Stimulated activated CD4-positive, alpha-beta T cell treated with anti-CD3 and anti-CD28 coated beads, Interleukin-1b, Interleukin-23, amount 100 ng/mL, for 24 hours (primary cell): ENCODE data around the gene RUNX3.

Source experiments
- DNase-seq, 4 experiments: peaks; one replicate each; pipeline ENCODE4 v3.0.0-alpha.2; 2020; ENCODE audit warnings: low read depth in 4 of 4, low spot score in 1 of 4

The RUNX3 gene

DNA sequence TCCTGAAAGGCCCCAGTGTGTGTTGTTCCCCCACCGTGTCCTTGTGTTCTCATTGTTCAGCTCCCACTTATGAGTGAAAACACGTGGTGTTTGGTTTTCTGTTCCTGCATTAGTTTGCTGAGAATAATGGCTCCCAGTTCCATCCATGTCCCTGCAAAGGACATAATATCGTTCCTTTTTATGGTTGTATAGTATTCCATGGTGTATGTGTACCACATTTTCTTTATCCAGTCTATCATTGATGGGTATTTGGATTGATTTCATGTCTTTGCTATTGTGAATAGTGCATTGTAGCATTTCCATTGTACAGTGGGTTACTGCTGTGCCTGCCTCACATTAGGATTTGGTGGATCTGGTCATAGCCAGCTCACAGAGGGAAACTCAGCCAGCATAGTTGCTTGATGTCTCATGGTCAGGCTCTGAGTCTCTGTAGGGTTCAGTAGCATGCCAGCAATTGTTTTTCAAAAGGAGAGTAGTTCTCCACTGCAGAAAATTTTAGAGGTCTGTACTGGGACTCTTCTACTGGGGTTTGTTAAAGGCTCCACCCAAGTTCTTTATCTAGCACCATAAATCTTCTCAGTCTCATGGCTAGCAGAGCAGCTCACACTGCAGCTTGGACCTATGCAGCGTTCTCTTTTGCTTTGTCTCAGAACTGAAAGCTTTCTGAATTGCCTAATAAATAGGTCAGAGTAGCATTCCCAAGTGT, 41.0 kb downstream of the RUNX3 start:
- DNase-seq = no peak

DNA sequence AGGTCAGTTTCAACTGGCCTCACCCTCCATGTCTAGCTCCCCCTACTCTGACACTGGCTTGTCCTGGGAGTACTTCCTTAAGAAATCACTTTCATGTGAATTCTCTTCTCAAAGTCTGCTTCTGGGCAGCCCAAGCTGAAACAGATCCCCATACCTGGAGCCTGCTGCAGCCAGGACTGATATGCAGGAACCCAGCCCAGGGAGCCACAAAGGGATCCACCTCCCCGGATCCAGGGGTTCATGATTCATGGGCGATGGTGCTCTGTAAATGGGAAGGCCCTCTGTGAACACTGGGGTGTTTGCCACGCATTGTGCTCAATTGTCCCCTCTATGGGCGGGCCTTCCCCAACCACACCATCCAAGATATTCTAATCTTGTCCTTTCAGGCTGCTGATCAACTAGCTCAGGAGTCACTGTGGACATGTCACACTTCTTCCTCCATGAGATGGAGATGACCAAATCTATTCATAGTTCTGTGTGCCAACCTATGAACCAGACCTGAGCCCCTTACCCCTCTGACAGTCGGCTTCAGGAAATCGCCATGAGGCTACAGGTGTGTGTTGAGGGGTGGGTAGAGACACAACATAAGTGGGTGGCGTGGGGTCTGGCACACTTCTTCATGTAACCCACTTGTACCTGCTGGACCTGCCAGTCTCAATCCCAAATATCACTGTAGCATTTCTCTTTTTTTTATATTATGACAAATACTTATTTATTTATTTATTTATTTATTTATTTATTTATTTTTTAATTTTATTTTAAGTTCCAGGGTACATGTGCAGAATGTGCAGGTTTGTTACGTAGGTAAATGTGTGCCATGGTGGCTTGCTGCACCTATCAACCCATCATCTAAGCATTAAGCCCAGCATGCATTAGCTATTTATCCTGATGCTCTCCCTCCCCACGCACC, 41.8 kb downstream of the RUNX3 start:
- DNase-seq = no peak

DNA sequence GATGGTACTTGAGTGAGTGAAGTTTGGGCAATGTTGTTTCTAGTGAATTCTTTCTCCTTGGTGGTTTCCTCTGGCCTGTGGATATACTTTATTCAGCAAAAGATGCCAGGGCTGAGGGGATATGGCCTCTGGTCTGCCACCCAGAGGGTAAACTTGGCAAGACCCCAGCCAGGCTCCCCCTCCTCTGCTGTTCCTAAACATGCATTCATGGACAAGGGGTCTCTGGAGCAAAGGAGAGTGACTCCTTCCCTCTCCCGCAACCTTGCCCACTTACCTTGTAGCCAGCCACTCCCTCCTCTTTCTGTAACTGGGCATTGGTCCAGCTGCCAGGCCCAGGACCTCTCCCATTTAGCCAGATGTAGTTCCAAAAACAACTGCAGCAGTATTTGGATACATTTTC, 43.8 kb downstream of the RUNX3 start:
- DNase-seq = no peak

DNA sequence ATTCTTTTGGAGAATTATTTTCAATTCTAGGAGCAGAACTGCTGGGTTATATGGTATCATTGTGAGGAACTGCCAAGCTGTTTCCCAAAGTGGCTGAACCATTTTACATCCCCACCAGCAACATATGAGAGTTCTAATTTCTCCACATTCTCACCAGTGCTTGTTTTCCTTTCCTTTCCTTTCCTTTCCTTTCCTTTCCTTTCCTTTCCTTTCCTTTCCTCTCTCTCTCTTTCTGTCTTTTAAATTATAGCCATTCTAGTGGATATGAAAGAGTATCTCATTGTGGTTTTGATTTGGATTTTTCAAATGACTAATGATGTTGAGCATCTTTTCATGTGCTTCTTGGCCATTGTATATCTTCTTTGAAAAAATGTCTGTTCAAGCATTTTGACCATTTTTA, 45.3 kb downstream of the RUNX3 start:
- no peak for DNase-seq

DNA sequence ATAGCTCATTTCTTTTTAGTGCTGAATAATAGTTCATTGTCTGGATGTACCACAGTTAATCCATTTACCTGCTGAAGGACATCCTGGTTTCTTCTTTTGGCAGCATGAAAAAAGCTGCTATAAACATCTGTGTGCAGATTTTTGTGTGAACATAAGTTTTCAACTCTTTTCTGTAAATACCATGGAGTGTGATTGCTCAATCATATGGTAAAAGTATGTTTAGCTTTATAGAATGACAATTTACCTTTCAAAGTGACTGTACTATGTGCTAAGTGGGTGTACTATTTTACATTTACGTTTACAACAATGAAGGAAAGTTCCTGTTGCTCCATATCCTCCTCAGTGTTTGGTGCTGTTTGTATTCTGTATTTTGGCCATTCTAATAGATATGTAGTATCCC, 49.0 kb downstream of the RUNX3 start:
- DNase-seq = no peak

DNA sequence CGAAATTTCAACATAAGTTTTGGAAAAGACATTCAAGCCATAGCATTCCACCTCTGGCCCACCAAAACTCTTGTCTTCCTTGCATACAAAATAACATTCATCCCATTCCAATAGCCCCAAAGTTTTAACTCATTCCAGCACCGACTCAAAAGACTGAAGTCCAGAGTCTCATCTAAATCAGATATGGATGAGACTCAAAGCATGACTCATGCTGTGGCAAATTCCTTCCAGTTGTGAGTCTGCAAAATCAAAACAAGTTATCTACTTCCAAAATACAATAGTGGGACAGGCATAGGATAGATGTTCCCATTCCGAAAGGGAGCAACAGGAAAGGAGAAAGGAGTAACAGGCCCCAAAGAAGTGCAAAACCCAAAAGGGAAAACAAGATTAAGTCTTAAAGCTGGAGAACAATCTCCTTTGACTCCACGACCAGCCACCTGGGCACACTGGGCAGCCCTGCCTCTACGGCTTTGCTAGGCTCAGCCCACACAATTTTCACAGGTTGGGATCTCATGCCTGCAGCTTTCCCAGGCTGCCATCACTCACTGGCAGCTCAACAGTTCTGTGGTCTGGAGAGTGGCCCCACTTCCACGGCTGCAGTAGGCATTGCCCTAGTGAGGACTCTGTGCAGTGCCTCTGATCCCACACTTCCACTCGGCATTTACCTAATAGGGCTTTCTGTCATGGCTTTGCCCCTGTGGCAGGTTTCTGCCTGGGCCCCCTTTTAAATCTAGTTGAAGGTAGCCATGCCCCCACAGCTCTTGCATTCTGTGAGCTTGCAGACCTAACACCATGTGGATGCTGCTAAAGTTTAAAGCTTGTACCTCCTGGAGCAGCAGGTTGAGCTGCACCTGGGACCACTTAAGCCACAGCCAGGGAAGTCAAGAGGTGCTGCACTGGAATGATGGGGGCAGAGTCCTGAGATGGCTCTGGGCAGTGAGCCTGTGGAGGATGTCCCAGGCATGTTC, 51.0 kb downstream of the RUNX3 start:
- no peak for DNase-seq

DNA sequence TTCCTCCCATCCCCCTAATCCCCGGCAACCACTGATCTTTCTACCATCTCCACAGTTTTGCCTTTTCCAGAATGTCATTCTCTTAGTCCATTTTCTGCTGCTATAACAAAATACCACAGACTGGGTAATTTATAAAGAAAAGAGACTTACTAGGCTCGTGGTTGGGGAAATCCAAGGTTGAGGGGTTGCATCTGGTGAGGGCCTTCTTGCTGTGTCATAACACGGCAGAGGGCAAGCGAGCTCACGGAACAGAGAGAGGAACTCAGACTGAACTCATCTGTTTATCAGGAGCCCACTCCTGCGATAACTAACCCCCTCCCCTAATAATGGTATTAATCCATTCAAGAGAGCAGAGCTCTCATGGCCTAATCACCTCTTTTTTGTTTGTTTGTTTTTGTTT, 52.0 kb downstream of the RUNX3 start:
- DNase-seq = no peak

DNA sequence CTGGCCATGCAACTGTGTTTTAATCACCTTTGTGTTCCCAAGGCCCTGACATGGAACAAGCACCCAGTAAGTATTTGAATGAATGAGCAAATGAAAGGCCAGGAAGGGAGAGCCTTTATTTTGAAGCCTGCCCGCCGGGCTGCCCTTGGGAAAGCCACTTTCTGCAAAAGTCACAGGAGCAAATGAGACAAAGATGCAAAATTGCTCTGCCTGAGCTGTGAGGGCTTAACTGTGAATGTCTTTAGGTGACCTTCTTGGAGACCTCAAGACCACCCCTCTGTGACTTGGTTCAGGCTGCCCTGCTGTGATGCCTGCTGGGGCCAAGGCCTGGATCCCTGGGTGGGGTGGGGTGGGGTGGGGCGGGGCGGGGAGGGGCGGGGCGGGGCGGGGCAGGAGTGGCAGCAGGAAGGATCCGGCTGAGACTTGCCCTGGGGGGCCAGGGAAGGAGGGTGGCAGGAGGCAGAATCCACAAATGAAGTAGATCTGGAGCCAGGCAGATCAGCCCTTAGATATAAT, 54.0 kb downstream of the RUNX3 start:
- DNase-seq = no peak

DNA sequence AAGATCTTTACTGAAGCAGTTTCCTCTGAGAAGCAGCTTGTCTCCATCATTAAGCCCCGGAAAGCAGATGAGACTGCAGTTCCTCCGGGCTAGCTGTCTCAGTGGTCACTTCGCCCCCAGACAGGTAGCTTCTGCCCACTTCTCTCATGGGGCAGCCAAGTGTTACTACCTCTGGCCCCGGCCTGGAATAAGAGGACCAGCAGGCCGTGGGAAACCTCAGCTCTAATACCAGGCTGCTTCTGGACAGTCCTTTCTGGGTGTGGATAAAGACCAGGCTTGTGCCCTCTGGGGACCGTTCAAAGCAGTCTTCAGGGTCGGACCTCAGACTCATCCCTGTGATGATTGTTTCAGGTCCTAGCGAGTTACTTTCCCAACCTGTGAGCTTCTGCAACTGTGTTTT, 54.8 kb downstream of the RUNX3 start:
- no peak for DNase-seq

DNA sequence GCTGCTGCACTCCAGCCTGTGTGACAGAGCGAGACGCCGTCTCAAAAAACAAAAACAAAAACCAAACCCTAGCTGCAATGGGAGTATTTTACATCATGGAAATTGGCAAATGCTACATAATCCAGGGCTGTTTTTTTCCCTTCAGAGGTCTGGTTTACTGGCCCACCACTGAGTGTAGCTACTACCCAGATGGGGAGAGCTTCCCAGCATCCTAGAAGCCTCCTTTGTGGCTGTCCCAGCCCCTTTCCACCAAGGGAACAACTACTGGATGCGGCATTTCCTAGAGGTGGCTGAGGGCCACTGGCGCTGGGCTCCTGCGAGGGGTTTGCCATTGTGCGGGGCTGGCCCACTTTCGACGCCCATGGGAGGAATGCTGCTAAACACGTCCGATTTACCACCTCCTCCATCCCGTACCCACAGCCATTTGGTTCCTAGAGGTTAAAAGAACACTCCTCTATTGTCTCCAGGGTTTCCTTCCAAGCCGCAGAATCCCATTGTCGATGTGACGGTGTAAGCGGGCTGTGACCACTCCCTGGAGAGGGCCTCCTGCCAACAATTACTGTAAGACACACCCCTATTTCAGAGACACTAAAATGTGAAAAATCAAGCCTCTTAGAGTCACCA, 55.4 kb downstream of the RUNX3 start:
- DNase-seq = no peak

DNA sequence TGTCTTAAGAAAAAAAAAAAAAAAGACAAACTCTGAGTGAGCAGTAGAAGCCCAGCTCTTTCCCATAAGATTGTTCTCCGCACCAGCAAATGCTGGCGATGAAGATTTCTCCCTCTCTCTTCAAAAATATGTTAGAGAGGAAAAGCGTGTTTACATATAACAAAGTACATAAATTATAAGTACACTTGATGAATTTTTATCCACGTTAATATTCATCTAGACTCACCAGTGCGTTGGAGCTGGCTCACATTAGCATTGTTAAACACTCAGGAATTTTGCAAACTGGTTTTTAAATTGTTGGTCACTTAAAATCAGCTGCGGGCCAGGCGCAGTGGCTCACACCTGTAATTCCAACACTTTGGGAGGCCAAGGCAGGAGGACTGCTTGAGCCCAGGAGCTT, 56.0 kb downstream of the RUNX3 start:
- no peak for DNase-seq

DNA sequence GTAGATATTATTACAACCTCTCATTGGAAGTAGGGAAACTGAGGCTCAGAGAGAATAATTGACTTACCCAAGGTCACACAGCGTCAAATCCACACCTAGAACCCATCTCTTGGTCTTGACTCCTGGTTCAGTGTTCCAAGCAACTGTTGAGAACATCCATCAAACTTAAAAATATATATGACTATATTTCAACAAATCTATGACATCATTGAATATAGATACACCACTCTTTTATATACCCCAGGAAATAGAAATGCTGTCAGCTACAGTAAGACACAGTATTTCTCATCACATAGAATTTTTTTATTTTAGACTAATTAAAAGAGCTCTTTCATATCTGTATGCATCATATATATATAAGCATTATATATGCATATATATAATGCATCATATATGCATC, 56.9 kb downstream of the RUNX3 start:
- DNase-seq = no peak

DNA sequence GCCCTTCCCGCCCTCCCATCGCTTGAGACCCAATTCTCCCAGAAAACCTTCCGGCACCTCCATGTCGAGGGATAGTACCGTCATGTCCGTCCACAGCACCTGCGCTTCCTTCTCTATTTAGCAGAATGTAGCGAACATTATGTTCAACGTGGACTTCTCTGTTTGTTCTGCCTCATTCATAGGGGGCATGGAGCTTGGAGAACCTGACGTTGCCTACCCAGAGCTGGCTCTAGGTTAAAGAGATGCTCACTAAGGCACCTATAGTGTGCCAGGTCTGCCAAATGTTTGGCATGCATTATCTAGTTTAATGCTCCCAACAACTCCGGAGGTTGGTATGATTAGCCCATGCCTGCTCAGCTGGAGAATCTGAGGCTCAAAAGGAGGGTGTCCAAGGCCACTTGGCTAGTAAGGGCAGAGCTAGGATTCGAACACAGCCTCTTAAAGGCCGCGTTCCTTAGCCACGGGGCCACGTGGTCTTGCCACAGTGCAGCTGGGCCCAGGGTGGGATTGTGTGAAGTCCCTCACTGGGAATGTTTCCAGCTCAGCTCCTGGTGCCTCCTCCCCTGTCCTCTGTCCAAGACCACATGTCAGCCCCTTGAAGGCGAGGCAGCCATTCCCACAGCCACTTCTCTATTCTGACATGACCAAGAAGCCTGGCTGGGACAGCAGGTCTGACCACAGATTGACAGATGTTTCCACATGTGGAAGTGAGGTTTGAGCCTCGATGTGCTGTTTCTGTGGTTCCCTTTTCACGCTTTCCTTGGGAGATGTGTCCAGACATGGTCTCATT, 57.8 kb downstream of the RUNX3 start:
- DNase-seq = no peak

DNA sequence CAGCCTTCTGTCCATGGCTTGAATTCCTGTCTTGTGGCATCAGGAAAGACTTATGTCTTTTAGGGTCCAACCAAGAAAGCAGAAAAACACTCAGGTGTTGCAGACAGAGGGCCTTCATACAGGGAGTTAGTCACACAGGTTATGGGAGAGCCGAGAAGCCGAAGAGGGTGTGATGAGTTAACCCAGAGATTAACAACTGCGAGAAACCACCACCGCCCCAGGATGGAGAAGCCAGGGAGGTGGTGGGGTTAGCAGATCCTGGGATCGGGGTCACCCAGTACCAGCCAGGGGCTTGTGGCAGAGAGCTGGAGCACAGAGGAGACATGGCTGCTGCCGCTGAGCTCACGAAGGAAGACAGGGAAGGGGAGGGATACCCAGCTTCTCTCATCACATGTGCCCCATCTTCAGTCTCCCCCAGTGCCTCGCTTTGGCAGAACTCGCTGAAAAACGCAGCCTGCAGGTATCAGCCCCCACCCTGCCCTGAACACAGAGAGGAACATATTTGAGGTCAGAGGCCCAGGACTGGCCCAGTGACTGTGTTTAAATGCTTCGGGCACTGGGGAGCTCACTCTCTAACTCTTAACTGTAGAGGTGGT, 58.7 kb downstream of the RUNX3 start:
- no peak for DNase-seq

DNA sequence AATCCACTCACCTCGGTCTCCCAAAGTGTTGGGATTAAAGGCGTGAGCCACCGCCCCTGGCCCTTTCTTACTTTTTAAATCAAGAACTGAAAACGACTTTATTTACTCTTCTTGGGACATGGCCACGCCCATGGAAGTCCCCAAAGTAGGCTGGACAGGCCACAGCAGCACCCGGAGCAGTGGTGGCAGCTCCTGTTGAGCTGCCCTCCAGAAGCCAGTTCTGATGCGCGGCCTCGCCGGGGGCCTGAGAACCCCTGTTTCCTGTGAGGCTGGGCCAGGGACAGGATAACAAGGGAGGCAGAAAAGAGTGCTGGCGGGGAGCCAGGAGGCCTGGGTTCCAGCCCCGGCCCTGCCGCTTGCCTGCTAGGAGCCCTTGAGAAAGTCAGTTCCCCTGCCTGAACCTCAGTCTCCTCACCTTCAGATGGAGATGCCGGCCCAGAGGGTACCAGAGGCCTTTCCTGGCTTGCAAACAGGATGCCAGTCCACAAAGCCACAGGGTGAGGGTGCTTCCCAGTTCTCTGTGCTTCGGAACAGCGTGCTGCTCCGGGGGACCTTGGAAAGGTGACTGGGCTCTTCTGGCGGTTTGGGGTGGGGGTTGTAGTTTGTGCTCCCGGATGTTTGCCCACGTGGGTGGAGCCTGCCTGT, 59.4 kb downstream of the RUNX3 start:
- DNase-seq = no peak

DNA sequence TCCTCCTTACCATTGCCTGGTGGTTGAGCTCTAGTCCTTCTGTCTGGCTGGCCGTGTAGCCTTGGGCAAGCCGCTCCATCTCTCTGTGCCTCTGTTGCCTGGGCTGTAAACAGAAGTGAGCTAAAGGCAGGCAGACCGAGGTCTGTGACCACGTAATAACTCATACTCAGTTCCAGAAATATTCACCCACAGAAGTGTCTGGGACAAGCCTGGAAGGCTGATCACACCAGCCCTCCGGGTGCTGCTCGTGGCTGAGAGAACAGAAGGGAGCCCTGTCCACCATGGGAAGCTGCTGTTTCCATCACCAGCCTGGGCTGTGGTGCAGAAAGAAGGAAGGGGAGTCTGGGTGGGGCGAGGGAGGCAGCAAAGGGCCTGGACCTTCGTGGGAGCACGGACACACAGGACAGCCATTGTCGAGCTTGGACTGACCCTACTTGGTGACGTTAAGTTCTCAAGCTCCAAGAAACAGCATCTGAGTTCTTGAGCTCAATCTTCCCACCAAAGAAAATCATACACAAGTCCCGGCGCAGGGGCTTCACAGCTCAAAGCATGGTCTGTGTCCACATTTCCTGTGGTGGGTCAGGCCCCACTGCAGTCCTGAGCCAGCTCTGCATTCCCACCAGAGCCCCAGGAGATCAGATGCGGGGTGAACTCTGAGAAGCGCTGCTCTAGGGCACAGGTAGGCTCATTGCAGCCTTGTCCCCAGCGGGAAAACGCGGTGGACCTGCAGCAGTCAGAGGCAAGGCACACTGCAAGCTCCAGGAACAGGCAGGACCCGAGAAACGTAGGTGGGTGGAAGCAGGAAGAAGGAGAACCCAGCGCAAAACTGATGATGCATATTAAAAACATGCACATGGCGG, 61.8 kb downstream of the RUNX3 start:
- no peak for DNase-seq

DNA sequence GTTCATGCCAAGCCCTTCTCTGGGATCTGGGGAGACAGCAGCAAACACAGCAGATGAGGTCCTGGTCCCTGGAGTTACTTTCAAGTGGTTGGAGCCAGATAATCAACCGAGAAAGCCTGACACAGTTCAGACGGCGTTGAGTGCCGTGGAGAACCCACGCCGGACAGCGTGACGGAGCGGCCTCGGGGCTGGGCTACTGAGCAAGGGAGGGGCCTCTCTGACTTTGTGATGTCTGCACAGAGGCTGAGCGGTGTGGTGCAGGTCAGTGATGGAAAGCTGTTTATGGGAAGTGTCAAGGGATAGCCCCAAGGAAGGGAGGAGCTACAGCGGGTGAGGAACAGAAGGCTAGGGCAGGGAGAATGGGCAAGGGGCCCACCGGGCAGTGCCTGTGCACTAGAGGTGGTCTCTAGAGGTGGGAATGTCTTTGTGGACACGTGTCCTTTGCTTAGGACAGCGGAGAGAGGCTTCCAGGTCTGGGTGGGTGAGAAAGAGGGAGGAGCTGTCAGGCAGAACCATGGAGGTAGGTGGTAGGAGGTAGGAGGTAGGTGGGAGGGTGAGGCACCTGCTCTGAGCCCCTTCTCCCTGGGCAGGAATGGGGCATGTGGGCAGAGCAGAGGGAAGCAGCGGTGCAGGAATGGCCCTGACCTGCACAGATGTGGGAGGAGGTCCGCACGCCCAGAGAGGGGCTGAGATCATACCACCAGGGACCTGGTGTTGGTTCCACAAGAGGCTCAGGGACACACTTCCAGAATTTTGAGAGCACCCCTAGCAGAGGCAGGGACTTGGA, 62.8 kb downstream of the RUNX3 start:
- no peak for DNase-seq
